ENCODE measurements around the gene RIN1. TPM values are rescaled to one million over a fixed set of nuclear protein-coding genes. Genes with fewer than 3 reads are reported as not detected.
A peak's percentile ranks its signal among the peaks of the same experiment; 100 is the strongest.

Gene RIN1
- total RNA-seq, 1 experiment from 2014 or later, result 21.0 TPM

DNA sequence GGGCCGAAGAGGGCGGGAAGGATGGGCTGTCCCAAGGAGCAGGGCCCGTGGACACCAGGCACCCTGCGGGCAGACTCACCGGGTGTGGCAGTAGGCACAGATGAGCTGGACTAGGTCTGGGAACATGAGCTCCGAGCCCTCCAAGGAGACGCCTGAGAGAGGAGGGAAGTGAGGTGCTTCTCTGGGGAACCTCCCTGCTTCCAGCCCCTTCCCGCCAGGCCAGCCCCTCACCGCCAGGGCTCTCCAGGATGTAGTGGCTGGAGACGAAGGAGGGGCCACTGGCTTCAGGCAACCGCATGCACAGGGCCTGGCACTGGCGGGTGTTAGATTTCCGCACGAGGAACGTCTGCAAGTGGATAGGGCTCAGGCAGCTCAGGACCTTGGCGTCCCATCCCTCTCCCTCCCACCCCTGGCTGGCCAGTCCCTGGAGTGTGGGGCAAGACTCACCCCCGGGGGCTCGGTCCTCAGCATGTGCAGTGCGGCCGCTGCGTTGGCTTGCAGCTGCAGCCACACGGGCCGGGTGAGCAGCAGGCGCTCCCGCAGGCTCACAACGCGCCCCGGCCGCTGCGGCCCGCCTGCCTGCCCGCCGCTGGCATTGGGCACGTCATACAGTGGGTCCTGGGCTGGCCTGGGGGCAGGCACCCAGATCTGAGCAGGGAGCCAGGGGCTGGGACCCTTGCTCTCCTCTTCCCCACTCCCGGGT lies 552 bp downstream of the RIN1 start:
- DNase-seq (ENCODE audit: low spot score), result peak; percentile 46

DNA sequence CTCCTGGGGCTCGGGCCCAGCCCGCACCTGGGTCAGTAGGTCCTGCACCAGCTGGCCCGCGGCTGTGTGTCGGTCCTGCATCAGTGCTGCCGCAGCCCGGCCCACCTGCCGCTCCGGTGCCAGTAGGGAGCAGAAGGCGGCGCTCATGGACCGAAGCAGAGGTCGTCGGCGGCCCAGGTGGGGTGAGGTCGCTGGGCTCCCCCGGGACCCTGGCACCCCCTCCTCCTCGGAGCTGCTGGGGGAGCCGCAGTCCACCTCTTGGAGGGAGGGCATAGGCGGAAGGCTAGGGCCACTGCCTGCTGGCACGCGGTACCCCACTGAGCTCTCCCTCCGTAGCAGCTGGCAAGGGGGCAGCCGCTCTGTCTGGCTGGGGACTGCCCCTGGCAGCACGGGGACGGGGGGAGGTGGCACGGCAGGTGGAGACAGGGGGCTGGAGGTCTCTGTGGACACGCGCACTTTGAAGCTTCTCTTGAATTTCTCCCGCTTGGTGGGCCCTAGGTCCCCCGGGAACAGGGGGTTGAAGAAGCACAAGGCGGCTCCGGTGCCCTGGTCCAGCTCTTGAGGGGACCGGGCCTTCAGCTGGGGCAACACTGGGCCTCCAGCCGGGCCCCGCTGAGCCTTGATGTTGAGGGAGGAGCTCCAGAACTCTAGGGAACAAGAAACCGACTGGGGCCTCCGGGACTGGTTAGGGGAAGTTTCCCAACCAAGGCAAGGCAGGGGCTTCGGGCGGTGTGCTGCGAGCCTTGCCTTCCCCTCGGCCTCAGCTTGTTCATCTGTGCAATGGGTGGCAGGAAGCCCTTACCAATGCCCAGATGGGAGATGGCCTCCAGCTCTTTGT lies 1.4 kb downstream of the RIN1 start:
- no peak for DNase-seq (ENCODE audit: low spot score)

DNA sequence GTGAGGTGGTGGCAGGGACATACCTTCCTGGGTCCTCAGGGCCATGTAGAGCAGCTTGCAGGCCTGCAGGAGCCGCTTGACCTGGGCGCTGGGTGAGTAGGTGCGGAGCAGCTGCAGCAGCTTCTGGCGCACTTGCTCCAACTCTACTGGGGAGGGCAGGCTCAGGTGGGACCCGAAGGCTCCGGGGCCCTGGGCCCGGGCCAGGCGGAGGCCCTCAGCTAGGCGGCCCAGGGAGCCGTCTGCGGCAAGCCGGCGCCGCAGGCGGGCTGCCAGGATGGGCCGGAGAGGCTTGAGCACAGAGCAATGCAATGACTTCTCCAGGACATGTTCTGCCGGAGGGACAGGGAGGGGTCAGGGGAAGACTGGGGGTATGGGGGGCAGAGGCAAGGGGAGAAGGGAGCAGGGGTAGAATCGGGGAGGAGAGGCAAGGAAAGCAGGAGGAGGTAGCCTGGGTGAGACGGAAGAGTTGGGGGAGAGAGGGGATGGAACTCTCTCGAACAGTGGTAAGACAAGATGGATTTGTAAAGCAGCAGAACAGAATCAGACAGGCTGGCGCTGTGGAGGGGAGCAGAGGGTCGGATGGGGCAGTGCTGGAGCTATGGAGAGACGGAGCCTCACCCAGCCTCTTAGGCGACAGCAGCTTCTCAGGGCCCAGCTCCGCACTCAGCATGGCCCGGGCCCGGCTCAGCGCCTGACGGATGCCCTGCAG lies 2.2 kb downstream of the RIN1 start:
- no peak for DNase-seq (ENCODE audit: low spot score)

DNA sequence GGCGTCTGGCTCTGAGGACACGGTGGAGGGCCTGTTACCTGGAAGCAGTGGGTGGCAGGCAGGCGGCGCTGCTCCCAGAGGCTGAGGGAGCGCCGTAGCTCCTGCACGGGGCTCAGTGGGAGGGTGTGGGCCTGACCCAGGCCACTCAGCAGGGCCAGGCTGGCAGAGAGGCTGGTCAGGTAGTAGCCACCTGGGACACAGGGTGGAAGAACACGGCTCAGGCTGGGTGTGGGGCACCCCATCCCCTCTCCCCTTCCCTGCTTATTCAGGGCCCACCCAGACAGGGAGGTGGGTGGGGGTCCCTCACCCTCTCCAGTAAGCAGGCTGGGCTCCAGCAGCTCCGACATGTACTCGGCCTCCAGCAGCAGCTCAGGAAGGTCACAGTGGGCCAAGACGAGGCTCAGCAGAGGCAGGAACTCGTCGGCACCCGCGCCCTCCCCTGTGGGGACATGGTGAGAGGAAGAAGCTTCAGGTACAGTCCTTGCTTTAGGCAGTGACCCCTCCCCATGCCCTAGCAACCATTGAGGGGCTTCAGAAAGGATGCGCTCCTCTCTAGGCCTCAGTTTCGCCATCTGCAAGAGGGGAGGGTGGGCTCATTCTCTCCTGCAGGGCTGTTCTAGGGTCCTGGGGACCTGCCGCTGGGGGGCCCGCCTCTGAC lies 2.9 kb downstream of the RIN1 start:
- no peak for DNase-seq (ENCODE audit: low spot score)

DNA sequence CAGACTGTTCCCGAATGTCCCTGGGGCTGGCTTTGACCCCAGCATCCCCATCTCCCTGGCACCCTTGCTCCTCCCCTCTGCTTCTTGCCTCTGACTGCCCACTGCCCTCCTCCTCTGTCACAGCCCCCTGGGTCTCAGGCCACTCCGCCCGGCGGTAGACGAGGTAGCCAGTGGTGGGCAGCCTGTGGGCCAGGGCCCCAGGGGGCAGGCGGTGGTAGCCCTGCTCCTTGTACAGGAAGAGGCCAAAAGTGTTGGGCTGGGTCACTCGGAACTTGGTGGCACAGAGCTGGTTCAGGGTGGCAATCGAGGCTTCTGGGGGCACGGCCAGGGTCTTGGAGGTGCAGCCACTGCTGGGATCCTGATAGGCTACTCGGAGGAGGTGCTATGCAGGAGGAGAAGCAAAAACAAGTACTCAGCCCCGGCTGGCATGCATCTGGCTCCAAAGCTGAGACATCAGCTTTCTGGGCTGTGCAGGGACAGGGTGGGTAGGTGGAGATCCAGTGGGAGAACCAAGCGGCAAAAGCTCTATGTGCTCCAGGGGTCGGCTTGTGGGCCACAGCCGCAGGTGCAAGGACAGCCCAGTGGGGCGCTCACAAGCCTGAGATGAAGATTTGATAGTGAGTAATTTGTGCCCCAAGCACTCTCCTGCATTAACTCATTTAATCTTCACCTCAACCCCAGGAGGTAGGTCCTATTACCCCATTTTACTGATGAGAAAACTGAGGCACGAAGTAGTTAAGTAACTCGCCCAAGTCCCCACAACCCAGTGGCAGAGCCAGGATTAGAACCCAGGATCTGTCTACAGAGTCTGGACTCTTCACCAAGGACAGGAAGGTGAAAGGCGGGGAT lies 3.6 kb downstream of the RIN1 start:
- DNase-seq (ENCODE audit: low spot score), result no peak

DNA sequence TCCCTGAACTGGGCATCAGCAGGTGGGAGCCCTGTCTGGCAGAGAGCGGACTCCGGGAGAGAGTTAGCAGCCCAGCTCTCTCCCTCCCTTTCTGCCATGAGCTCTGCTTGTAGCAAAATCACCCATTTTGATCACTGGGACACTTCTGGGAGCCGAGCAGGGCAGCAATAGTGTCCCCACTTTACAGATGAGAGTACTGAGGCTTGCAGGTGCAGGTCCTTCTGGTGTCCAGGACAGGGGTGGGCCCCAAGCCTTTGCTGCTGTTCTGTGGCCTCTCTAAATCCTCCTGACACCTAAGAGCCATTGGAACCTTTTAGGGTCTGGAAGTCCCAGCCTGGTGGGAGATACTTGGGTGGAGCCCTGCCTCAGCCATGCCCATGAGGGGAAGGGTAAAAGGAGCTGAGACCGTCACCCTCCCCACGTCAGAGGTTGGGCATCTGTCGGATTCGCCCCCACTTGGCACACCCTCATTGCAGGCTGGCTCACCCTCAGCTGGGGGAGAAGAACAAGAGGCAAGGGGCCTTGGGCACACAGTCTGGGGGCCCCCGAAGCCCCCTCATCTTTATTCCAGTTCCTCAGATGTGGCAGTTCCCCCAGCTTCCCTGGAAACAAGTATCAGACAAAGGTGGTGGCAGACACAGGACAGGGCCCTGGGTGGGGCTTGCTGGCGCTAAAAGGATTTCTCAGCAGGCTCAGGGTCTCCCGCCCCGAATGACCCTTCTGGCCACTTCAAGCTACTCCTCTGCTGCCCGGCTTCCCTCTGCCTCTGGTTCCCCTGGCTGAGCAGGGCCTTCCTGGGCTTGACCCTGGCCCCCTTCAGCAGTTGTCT lies 4.5 kb downstream of the RIN1 start:
- no peak for DNase-seq (ENCODE audit: low spot score)

DNA sequence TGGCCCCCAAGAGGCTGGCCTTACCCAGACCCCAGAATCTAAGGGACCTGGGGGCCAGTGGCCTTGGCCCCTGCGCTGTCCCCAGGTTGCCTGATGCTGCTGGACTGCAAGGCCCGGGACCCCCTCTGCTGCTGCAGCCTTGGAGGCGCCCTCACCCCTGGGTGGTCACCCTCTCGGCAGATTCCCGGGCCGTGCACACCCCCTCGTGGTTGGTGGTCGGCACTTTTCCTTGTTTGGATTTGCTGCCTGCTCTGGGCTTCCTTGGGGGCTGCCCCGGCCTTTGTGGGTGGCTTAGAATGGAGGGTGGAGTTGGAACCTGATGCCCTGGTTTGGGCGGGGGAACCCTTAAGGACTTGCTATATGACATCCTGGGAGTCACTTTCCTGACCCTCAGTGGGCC lies 5.3 kb downstream of the RIN1 start:
- DNase-seq (ENCODE audit: low spot score), result no peak

DNA sequence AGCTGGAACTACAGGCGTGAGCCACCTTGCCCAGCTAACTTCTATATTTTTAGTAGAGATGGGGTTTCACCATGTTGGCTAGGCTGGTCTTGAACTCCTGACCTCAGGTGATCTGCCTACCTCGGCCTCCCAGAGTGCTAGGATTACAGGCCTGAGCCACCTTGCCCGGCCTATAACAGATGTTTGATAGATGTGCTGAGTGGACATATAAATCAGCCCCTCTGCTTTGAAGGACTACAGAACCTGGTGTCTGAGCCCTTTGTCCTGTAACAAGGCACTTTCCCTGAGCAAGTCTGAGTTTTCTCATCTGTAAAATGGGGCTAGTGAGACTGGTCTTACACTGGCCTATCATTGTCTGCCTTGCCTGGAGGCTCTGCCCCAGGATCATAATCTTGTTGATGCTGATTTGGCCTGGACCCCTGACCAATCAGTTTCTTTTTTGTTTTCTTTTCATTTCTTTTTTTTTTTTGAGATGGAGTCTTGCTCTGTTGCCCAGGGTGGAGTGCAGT lies 7.0 kb downstream of the RIN1 start:
- DNase-seq (ENCODE audit: low spot score), result no peak

DNA sequence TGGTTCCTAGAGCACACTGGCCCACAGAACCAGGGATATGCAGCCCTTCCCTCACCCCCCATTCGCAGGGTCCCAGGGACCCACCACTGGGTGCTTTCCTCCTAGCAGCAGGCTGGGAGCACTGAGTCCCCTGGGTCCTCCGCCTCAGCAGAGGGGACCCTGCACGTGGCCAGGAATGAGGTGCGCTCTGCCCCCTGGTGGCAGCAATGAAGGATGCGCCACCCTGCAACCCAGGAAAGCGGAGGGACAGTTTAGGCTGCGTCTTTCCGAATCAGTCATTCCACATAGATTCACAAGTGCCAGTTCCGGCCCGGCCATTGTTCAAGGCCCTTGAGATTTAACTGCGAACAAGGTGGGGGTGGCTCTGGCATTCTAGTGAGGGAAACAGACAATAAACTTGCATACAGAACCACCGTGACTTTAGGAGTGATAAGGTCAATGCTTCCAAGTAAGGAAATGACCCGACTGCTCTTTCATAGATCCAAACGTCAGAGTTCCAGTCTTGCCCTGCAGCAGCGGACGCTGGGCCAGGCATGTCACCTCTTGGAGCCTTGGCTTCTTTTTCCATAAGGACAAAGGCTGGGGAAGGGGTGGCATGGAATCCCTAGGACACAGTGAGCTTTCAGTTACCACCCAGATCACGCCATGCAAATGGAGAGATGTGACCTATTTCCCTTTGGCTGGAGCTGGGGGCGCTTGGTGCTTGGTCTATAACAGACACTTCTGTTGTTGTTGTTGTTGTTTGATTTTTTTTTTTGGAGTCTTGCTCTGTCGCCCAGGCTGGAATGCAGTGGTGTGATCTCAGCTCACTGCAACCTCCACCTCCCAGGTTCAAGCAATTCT lies 7.7 kb downstream of the RIN1 start:
- peak; percentile 83 for DNase-seq (ENCODE audit: low spot score)

DNA sequence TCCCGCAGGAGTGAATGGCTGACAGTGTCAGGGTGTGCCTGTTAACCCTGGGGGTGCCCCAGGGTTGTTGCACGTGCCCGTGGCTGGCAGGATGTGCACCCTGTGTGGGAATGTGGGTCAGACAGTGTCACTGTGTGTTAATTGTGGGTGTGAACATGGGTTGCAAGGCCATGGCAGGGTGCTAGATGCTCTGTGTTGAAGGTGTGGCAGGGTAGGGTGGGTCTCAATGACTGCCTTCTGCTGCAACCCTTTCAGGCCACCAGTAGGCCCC lies 8.3 kb downstream of the RIN1 start:
- DNase-seq (ENCODE audit: low spot score), result no peak

DNA sequence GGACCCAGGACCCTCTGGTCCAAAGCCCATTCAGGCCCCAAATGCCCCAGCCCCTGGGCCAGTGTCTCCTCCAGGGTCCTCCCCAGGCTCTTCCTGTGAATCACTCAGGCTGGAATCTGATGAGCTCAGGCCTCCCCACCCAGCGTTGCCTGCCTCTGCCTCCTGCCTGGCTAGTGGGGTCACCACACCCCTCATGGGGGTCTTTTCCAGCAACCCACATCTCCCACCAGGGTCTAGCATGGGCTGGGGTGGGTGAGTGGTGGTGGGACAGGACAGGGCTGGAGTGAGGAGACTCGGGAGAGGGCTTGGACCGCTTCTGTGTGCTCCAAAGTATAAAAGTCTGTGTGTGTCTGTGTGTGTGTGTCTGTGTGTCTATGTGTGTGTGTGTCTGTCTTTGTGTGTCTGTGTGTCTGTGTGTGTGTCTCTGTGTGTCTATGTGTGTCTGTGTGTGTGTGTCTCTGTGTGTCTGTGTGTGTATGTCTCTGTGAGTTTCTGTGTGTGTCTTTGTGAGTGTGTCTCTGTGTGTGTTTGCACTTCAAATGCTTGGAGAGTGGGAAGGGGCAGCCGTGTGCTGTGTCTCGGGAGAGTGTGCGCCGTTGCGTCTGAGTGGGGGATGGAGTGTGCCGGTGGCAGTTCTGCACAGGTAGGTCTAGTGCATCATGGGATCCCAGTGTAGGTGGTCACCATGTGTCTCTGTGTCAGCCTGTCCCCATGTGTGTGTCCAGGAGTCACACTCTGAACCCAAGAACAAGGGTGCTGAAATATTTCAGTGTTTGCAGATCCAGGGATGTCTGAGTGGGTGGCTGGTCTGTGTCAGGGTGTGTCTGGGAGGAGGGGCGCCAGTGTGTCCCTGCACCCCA lies 8.8 kb downstream of the RIN1 start:
- DNase-seq (ENCODE audit: low spot score), result no peak

DNA sequence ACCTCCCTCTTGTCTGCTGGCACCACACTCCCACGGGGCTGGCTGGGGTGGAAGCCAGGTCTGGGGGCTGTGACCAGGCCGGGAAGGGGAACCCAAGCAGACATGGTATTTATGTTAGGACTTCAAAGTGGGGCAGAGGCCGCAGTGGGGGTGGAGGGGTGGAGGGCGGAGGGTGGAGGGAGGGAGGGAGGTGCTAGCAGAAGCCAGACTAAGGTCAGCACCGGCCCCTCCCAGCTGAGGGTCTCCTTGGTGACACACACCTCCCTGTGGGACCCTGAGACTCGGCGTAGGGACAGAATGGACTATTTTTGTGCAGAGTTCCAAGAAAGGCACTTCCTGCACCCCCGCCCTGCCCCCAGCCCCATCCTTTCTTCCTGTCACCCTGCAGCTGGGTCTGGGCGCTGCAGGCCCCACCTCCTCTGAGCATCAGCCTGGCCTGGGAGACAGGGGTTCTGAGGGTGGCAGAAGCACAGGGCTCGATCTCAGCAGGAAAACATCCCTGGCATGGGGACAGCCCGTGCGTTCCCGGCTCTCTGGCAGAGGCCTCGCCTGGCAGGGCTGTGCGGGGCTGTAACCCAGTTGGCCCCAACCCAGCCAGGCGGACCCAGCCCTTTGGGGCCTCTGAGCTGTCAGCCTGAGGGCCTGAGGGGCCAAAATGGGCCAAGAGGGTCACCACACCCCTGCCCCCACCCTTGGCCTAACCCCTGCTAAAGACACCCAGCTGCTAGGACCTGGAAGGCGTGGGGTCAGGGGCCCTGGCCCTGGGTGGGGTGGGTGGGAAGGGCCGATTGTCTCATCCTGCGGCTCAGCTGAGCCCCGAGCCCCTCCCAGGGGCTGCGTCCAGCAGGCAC lies 9.7 kb downstream of the RIN1 start:
- DNase-seq (ENCODE audit: low spot score), result no peak

DNA sequence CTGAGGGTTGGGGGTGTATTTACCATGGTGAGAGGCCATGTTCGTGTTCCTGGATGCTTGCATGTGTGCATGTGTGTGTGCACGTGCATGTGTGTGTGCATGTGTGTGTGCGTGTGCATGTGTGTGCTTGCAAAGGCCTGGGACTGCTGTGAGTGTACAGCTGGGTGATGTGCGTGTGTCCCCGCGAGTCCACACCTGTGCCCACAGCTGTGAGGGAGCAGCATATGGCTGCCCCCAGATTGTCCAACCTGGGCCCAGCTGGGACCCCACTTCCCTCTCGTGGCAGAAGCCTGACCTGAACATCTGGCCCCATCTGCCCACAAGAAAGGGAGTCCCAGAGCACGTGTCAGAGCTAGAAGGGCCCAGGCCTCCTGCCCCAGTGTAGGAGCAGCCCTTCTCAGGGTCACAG lies 11.0 kb downstream of the RIN1 start:
- no peak for DNase-seq (ENCODE audit: low spot score)

DNA sequence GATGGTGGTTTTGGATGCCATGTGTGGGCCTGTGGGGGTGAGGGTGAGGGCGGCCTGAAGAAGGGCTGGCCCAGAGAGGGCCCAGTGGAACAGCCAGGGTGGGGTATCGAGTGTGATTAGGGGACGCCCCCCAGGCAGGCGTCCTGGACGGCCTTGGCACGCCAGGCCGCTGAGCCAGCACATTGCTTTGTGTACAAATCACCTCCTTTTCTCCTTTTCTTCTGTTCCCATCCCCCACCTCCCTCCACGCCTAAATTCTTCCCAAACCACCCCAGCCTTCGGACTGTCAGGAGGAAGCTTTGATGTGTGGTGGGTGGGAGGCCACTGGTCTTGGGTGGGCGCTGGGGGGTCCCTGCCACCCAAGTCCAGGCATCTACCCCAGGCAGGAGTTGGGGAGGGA lies 11.6 kb downstream of the RIN1 start:
- no peak for DNase-seq (ENCODE audit: low spot score)

DNA sequence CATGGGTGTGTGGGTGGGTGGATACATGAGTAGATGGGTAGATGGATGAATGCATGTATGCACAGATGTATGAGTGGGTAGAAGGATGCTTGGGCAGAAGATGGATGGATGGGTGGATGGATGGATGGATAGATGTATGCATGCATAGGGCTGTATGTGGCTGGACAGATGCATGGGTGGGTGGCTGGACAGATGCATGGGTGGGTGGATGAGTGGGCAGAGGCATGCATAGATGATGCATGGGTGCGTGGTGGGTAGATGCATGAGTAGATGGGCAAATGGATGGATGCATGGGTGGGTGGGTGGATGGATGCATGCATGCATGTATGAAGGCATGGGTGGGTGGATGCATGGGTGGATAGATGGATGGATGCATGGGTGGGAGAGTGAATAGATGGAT lies 12.6 kb downstream of the RIN1 start:
- no peak for DNase-seq (ENCODE audit: low spot score)

DNA sequence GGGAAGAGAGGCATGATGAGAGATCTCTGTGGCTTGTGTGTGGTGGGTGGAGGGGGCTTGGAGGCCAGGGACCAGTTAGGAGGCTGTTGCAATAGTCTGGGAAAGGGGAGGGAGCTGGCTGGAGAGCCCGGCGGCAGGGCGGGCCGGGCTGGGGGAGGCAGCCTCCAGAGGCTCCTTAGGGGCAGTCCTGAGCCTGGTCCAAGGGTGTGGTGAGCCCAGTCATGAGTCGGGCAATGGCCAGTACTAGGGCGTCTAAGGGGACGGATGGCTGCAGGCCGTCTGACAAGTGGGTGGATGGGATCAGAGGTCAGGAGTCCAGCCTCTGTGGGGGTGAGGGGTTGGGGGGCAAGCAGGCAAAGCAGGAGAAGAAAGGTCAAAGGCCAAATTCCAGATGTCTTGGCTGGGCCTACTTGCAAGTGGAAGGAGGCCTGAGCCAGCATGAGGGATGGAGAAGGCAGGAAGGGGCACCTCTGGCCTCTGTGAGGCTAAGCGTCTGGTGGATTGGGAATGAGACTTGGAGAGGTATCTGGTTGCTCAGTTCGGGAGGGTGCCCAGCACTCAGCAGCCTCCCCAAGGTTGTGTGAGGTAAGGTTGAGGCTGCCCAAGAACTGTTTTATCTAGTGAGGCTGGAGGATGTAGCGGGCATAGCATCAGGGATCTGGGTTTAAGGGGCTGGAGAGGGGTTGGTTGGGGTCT lies 13.4 kb downstream of the RIN1 start:
- no peak for DNase-seq (ENCODE audit: low spot score)

DNA sequence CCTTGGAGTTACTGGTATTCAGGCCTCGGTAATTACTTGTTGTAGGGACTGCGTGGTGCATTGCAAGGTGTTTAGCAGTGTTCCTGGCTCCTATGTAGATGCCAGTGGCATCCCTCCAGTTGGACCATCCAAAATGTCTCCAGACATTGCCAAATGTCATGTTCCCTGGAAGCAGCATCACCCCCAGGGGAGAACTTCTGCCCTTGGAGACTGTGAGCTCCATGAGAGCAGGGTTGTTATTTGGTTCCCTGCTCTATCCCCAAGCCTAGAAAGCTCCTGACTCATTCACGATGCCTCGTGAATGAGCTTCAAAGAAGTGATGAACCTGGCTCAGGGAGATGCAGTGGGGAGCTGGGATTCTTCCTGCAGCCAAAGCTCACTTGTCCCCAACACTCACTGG lies 14.6 kb downstream of the RIN1 start:
- no peak for DNase-seq (ENCODE audit: low spot score)
